Measurements from ENCODE around the gene RPS21.

DNA sequence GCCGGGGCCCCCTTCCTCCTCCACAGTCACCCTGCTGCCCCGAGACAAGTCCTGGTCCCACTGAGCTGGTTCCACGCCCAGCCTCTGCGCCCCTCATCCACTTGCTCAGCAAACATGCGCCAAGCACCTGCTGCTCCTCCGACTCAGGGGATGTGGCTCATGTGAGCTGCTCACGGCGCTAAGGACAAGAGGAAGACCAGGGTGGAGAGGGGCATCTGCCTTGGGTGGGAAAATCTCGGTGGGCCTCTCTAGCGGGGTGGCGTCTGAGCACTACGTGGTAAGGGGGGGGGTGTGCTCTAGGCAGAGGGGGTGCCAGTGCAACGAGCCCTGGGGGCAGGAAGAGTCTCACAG, 24.3 kb upstream of the RPS21 start:
- TF ChIP-seq, protein P1, sequence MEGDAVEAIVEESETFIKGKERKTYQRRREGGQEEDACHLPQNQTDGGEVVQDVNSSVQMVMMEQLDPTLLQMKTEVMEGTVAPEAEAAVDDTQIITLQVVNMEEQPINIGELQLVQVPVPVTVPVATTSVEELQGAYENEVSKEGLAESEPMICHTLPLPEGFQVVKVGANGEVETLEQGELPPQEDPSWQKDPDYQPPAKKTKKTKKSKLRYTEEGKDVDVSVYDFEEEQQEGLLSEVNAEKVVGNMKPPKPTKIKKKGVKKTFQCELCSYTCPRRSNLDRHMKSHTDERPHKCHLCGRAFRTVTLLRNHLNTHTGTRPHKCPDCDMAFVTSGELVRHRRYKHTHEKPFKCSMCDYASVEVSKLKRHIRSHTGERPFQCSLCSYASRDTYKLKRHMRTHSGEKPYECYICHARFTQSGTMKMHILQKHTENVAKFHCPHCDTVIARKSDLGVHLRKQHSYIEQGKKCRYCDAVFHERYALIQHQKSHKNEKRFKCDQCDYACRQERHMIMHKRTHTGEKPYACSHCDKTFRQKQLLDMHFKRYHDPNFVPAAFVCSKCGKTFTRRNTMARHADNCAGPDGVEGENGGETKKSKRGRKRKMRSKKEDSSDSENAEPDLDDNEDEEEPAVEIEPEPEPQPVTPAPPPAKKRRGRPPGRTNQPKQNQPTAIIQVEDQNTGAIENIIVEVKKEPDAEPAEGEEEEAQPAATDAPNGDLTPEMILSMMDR (conservative IDR thresholded peaks at IDR 0.05; ENCODE audit: low read length) = no peak
- no peak for TF ChIP-seq EZH2phosphoT487 (IDR thresholded peaks at IDR 0.05; ENCODE audit: borderline replicate concordance)

Data from Loucy (cell line).